Measurements from ENCODE around the gene PDE3B.

GRCh38 chr11:14741195-14741594 is 97.6 kb downstream of the PDE3B start:
- TF ChIP-seq CTCF (IDR thresholded peaks at IDR 0.05 in 8 of 11, conservative IDR thresholded peaks at IDR 0.05 in 3 of 11) = no peak
- no peak for TF ChIP-seq POLR2AphosphoS5 (IDR thresholded peaks at IDR 0.05)
- no peak for TF ChIP-seq POLR2A (IDR thresholded peaks at IDR 0.05)
